ENCODE results near the gene ZRANB1.

DNA sequence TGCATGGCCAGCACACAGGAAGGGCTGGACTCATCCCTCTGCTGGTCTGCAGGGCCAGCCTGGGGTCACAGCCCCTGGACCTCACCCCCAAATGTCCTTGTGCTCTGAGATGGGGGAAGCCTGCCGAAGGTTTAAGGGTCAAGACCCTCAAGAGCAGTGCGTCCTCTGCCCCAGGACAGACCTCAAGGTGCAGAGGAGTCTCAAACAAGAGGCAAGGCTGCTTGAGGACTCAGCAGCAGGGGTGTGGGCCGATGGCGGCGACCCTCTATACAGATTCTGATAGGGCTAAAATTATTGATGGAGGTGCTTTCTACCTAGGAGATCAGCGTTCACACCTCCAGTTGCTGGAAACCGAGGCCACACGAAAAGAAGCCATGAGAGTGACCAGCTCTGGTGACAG, 80.7 kb downstream of the ZRANB1 start:
- no peak for TF ChIP-seq ZNF274 (IDR thresholded peaks at IDR 0.05; ENCODE audit: low read depth, low read length)
- TF ChIP-seq YY1 (IDR thresholded peaks at IDR 0.05; ENCODE audit: insufficient read depth, insufficient read length) = no peak
- no peak for TF ChIP-seq SUZ12 (IDR thresholded peaks at IDR 0.05; ENCODE audit: extremely low read depth, insufficient read depth, insufficient read length)

All from NT2/D1 (cell line).